Activated CD4-positive, alpha-beta memory T cell treated with anti-CD3 and anti-CD28 coated beads, Interleukin-2, amount 10 ng/mL, durations not matched to agents 7 days and 5 days (primary cell): ENCODE data around the gene FNDC3B. TPM values are rescaled to one million over a fixed set of nuclear protein-coding genes. Genes with fewer than 3 reads are reported as not detected.

Experiments
- CTCF ChIA-PET: fragments of 350-600 bp; sonication (Branson Sonifier 250); formaldehyde crosslinking; loops from one replicate; lab custom pipeline; 2021; ENCODE audit warnings: antibody characterized with exemption, inconsistent platforms; lab: Charles Lee
- POLR2A ChIA-PET: fragments of 350-600 bp; sonication (Branson Sonifier 250); formaldehyde crosslinking; loops from one replicate; lab custom pipeline; 2021; ENCODE audit warnings: antibody characterized with exemption; lab: Charles Lee
- DNase-seq: peaks from one replicate; pipeline ENCODE4 v3.0.0-alpha.2; 2020
- H3K27ac Mint-ChIP-seq: one replicate; pipeline ENCODE4 v1.8.0; 2021; ENCODE audit warnings: mild to moderate bottlenecking, mixed read lengths
- H3K27me3 Mint-ChIP-seq: one replicate; pipeline ENCODE4 v1.8.0; 2021; ENCODE audit warnings: mixed read lengths
- H3K36me3 Mint-ChIP-seq: one replicate; pipeline ENCODE4 v1.8.0; 2021; ENCODE audit warnings: low read depth, mixed read lengths
- H3K4me1 Mint-ChIP-seq: one replicate; pipeline ENCODE4 v1.8.0; 2021; ENCODE audit warnings: mixed read lengths
- H3K4me3 Mint-ChIP-seq: one replicate; pipeline ENCODE4 v1.8.0; 2021; ENCODE audit warnings: mild to moderate bottlenecking, mixed read lengths
- H3K9me3 Mint-ChIP-seq: one replicate; pipeline ENCODE4 v1.8.0; 2021; ENCODE audit warnings: mixed read lengths
- total RNA-seq, 2 experiments: library from RNA; stranded (reverse); gene quantifications; one replicate each; pipeline ENCODE4 v1.2.3, GENCODE V29; 2021

FNDC3B gene
- total RNA-seq, 2 experiments from 2014 or later, result 21.6 to 21.8 TPM

- peaks cover 4% of the 10 kb centered on the region for H3K36me3 Mint-ChIP-seq
- H3K27ac Mint-ChIP-seq, result no peak overlapping the region
- ChIA-PET POLR2A (no interaction called here), CTCF (interaction anchor here (0.6 to 1.4 kb wide), 2 partner anchors 58 to 349 kb away, joined by 3 read pairs; no protein-coding TSS in a partner anchor)
- DNase-seq, result no peak
- H3K4me3 Mint-ChIP-seq, result no peak overlapping the region
- H3K4me1 Mint-ChIP-seq, result no peaks in the 10 kb centered on the region
- H3K9me3 Mint-ChIP-seq, result no peaks in the 10 kb centered on the region
- H3K27me3 Mint-ChIP-seq, result no peaks in the 10 kb centered on the region
Observed at GRCh38 chr3:172274906-172275305, 235.5 kb downstream of the FNDC3B start.

- Mint-ChIP-seq H3K9me3 (no peaks in the 10 kb centered on the region), H3K4me1 (no peaks in the 10 kb centered on the region), H3K4me3 (no peak overlapping the region), H3K27me3 (no peaks in the 10 kb centered on the region), H3K36me3 (no peaks in the 10 kb centered on the region), H3K27ac (no peak overlapping the region)
- ChIA-PET CTCF (interaction anchor here (1.4 kb wide), 1 partner anchor 57 kb away, joined by 3 read pairs; no protein-coding TSS in a partner anchor), POLR2A (no interaction called here)
- DNase-seq, result no peak
Observed at GRCh38 chr3:172275586-172275985, 236.2 kb downstream of the FNDC3B start.

GRCh38 chr3:172276103-172276502, 236.7 kb downstream of the FNDC3B start:
- no peak for DNase-seq
- CTCF ChIA-PET, result no interaction called here
- POLR2A ChIA-PET, result no interaction called here
- Mint-ChIP-seq H3K27ac (no peak overlapping the region), H3K4me3 (no peak overlapping the region), H3K4me1 (no peaks in the 10 kb centered on the region), H3K9me3 (no peaks in the 10 kb centered on the region), H3K27me3 (no peaks in the 10 kb centered on the region), H3K36me3 (no peaks in the 10 kb centered on the region)

- ChIA-PET CTCF (no interaction called here), POLR2A (no interaction called here)
- DNase-seq, result no peak
- H3K4me1 Mint-ChIP-seq, result no peaks in the 10 kb centered on the region
- H3K27me3 Mint-ChIP-seq, result no peaks in the 10 kb centered on the region
- no peak overlapping the region for H3K4me3 Mint-ChIP-seq
- H3K36me3 Mint-ChIP-seq, result no peaks in the 10 kb centered on the region
- H3K27ac Mint-ChIP-seq, result no peak overlapping the region
- H3K9me3 Mint-ChIP-seq, result no peaks in the 10 kb centered on the region
Observed at GRCh38 chr3:172277151-172277652, 237.8 kb downstream of the FNDC3B start.

- ChIA-PET POLR2A (no interaction called here), CTCF (interaction anchor here (1.9 kb wide), 1 partner anchor 53 kb away, joined by 5 read pairs; no protein-coding TSS in a partner anchor)
- no peak overlapping the region for H3K27ac Mint-ChIP-seq
- no peaks in the 10 kb centered on the region for H3K4me1 Mint-ChIP-seq
- no peaks in the 10 kb centered on the region for H3K9me3 Mint-ChIP-seq
- H3K36me3 Mint-ChIP-seq, result no peaks in the 10 kb centered on the region
- DNase-seq, result no peak
- H3K27me3 Mint-ChIP-seq, result no peaks in the 10 kb centered on the region
- H3K4me3 Mint-ChIP-seq, result no peak overlapping the region
Observed at GRCh38 chr3:172279191-172279640, 239.8 kb downstream of the FNDC3B start.

GRCh38 chr3:172279974-172280373, 240.6 kb downstream of the FNDC3B start:
- H3K36me3 Mint-ChIP-seq, result no peaks in the 10 kb centered on the region
- POLR2A ChIA-PET, result no interaction called here
- no peak overlapping the region for H3K27ac Mint-ChIP-seq
- CTCF ChIA-PET, result interaction anchor here (1.9 kb wide), 1 partner anchor 52 kb away, joined by 5 read pairs; no protein-coding TSS in a partner anchor
- H3K9me3 Mint-ChIP-seq, result no peaks in the 10 kb centered on the region
- H3K4me3 Mint-ChIP-seq, result no peak overlapping the region
- H3K4me1 Mint-ChIP-seq, result no peaks in the 10 kb centered on the region
- no peak for DNase-seq
- no peaks in the 10 kb centered on the region for H3K27me3 Mint-ChIP-seq

GRCh38 chr3:172280406-172281051, 241.2 kb downstream of the FNDC3B start:
- ChIA-PET CTCF (interaction anchor here (0.6 to 1.9 kb wide), 2 partner anchors 30 to 52 kb away, joined by 3 to 5 read pairs; no protein-coding TSS in a partner anchor), POLR2A (no interaction called here)
- no peaks in the 10 kb centered on the region for H3K9me3 Mint-ChIP-seq
- H3K36me3 Mint-ChIP-seq, result no peaks in the 10 kb centered on the region
- no peaks in the 10 kb centered on the region for H3K4me1 Mint-ChIP-seq
- no peaks in the 10 kb centered on the region for H3K27me3 Mint-ChIP-seq
- H3K4me3 Mint-ChIP-seq, result no peak overlapping the region
- DNase-seq, result no peak
- H3K27ac Mint-ChIP-seq, result no peak overlapping the region

GRCh38 chr3:172281884-172282283, 242.5 kb downstream of the FNDC3B start:
- ChIA-PET CTCF (no interaction called here), POLR2A (interaction anchor here (1.0 kb wide), 1 partner anchor 22 kb away, joined by 3 read pairs; no protein-coding TSS in a partner anchor)
- no peaks in the 10 kb centered on the region for H3K27me3 Mint-ChIP-seq
- no peak overlapping the region for H3K27ac Mint-ChIP-seq
- H3K36me3 Mint-ChIP-seq, result no peaks in the 10 kb centered on the region
- no peak for DNase-seq
- H3K4me3 Mint-ChIP-seq, result no peak overlapping the region
- no peaks in the 10 kb centered on the region for H3K4me1 Mint-ChIP-seq
- no peaks in the 10 kb centered on the region for H3K9me3 Mint-ChIP-seq

GRCh38 chr3:172282850-172283249, 243.5 kb downstream of the FNDC3B start:
- H3K4me3 Mint-ChIP-seq, result no peak overlapping the region
- ChIA-PET CTCF (no interaction called here), POLR2A (no interaction called here)
- H3K4me1 Mint-ChIP-seq, result peaks cover under 1% of the 10 kb centered on the region
- no peak overlapping the region for H3K27ac Mint-ChIP-seq
- no peaks in the 10 kb centered on the region for H3K9me3 Mint-ChIP-seq
- H3K36me3 Mint-ChIP-seq, result no peaks in the 10 kb centered on the region
- H3K27me3 Mint-ChIP-seq, result no peaks in the 10 kb centered on the region
- DNase-seq, result no peak

- DNase-seq, result no peak
- Mint-ChIP-seq H3K9me3 (no peaks in the 10 kb centered on the region), H3K36me3 (peaks cover 5% of the 10 kb centered on the region), H3K27me3 (no peaks in the 10 kb centered on the region), H3K27ac (no peak overlapping the region), H3K4me1 (peaks cover 11% of the 10 kb centered on the region), H3K4me3 (no peak overlapping the region)
- POLR2A ChIA-PET, result no interaction called here
- CTCF ChIA-PET, result interaction anchor here (0.6 kb wide), 1 partner anchor 203 kb away, joined by 3 read pairs; no protein-coding TSS in a partner anchor
Observed at GRCh38 chr3:172283841-172284357, 244.5 kb downstream of the FNDC3B start.

GRCh38 chr3:172285844-172286243, 246.5 kb downstream of the FNDC3B start:
- peaks cover 5% of the 10 kb centered on the region for H3K36me3 Mint-ChIP-seq

GRCh38 chr3:172286548-172287148, 247.3 kb downstream of the FNDC3B start:
- Mint-ChIP-seq H3K27ac (no peak overlapping the region), H3K9me3 (no peaks in the 10 kb centered on the region), H3K27me3 (no peaks in the 10 kb centered on the region), H3K4me3 (no peak overlapping the region), H3K4me1 (peaks cover 19% of the 10 kb centered on the region), H3K36me3 (peaks cover 5% of the 10 kb centered on the region)
- no peak for DNase-seq
- ChIA-PET POLR2A (no interaction called here), CTCF (no interaction called here)

More at GRCh38 chr3:172285844-172286243, 246.5 kb downstream of the FNDC3B start:
- H3K4me1 Mint-ChIP-seq, result peaks cover 19% of the 10 kb centered on the region
- no peak for DNase-seq
- H3K27ac Mint-ChIP-seq, result no peak overlapping the region
- H3K27me3 Mint-ChIP-seq, result no peaks in the 10 kb centered on the region
- POLR2A ChIA-PET, result no interaction called here
- no peak overlapping the region for H3K4me3 Mint-ChIP-seq
- no peaks in the 10 kb centered on the region for H3K9me3 Mint-ChIP-seq
- CTCF ChIA-PET, result no interaction called here

GRCh38 chr3:172287937-172288477, 248.6 kb downstream of the FNDC3B start:
- POLR2A ChIA-PET, result no interaction called here
- CTCF ChIA-PET, result no interaction called here
- no peak overlapping the region for H3K4me3 Mint-ChIP-seq
- no peak for DNase-seq
- H3K27me3 Mint-ChIP-seq, result no peaks in the 10 kb centered on the region
- H3K27ac Mint-ChIP-seq, result no peak overlapping the region
- H3K4me1 Mint-ChIP-seq, result peaks cover 19% of the 10 kb centered on the region
- no peaks in the 10 kb centered on the region for H3K9me3 Mint-ChIP-seq
- H3K36me3 Mint-ChIP-seq, result peaks cover 10% of the 10 kb centered on the region
